ENCODE results near the gene COL2A1. TPM values are rescaled to one million over a fixed set of nuclear protein-coding genes. Genes with fewer than 3 reads are reported as not detected.

COL2A1 gene
- total and polyA plus RNA-seq, 2 experiments from 2014 or later = not detected

DNA sequence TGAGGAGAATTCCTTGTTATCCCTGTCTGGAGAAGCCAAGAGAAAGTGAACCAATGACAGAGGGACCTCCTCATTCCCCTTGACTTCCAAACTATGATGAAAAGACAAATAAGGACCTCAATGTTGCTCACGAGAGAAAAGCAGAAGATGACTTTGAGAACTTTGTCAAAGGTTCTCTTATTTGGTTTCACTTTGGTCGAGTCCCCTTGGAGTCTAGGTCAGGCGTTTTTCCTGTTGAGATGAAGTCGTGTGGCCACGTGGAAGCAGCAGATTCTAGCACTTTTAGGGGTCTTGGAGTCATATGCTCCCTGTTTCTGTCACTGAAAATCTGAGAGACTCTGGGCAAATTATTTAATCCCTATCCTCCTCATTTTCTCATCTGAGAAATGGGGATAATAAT is 33.8 kb upstream of the COL2A1 start:
- no peaks in the 10 kb centered on the region for H4K20me1 ChIP-seq (ENCODE audit: insufficient read depth)
- H3K4me2 ChIP-seq (ENCODE audit: unreplicated experiment) = no peak overlapping the region
- no peak overlapping the region for H2AFZ ChIP-seq
- DNase-seq = no peak
- 69 to 76% methylated on average over 5 of the region's 5 CpGs for WGBS, 2 experiments (ENCODE audit: low coverage in 1 of 2, low lambda C conversion rate in 2 of 2, missing lambda C conversion rate in 2 of 2)
- H3K4me3 ChIP-seq = no peak overlapping the region
- no peaks in the 10 kb centered on the region for H3K4me1 ChIP-seq (ENCODE audit: insufficient read depth)
- no peaks in the 10 kb centered on the region for H3F3A ChIP-seq (ENCODE audit: insufficient read depth)
- no peaks in the 10 kb centered on the region for H3K9me2 ChIP-seq (ENCODE audit: insufficient read depth)
- H3K36me3 ChIP-seq (ENCODE audit: low read depth) = no peaks in the 10 kb centered on the region
- H3K9ac ChIP-seq = no peak overlapping the region
- TF ChIP-seq EZH2 (IDR thresholded peaks at IDR 0.05; ENCODE audit: insufficient read depth, poor library complexity, severe bottlenecking) = no peak
- TF ChIP-seq EZH2phosphoT487 (IDR thresholded peaks at IDR 0.05; ENCODE audit: insufficient read depth, low read depth) = no peak
- no peaks in the 10 kb centered on the region for H3K79me2 ChIP-seq (ENCODE audit: insufficient read depth)
- no peak overlapping the region for H3K27ac ChIP-seq
- H3K9me3 ChIP-seq (ENCODE audit: low read depth) = no peaks in the 10 kb centered on the region
- H3K27me3 ChIP-seq (replicated peaks; ENCODE audit: insufficient read depth) = no peaks in the 10 kb centered on the region
- in situ Hi-C loops (cut with MboI) = no loop called here

DNA sequence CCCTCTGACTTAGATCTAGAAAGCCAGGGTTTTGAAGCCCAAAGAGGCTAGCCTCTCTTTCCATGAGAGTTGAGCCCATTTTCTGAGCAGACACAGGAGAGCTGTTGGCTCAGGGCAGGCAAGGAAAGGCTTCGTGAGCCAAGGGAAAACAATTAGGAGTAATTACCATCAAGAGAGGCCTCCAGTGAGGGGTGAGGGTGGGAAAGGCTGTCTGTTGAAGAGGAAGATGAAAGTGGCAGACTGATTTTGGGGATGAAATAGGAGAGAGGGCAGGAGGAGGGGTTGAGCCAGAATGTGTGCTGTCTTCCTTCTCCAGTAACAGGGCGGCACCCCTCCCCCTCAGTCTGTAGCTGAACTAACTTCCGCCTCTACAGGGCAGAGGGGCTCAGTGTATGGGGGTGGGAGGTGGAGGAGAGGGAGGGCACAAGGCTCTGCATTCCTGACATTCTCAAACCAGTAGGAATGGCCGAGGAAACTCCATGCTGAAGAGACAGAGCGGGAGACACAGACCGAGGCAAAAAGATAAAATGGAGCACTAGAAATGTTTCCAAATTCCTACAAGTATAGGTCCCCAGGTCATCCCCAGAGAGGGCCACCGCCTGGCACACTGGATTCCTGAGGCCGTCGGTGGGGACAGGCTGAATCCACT is 33.1 kb upstream of the COL2A1 start:
- Histone ChIP-seq H4K20me1 (ENCODE audit: insufficient read depth) (no peaks in the 10 kb centered on the region), H3K36me3 (ENCODE audit: low read depth) (no peaks in the 10 kb centered on the region), H3K27ac (no peak overlapping the region), H2AFZ (peak overlapping the region; percentile 67), H3K4me1 (ENCODE audit: insufficient read depth) (no peaks in the 10 kb centered on the region), H3K9ac (no peak overlapping the region), H3K27me3 (replicated peaks; ENCODE audit: insufficient read depth) (no peaks in the 10 kb centered on the region), H3K9me3 (ENCODE audit: low read depth) (no peaks in the 10 kb centered on the region), H3F3A (ENCODE audit: insufficient read depth) (no peaks in the 10 kb centered on the region), H3K4me2 (ENCODE audit: unreplicated experiment) (peak overlapping the region; percentile 35), H3K79me2 (ENCODE audit: insufficient read depth) (no peaks in the 10 kb centered on the region), H3K4me3 (no peak overlapping the region), H3K9me2 (ENCODE audit: insufficient read depth) (no peaks in the 10 kb centered on the region)
- no peak for TF ChIP-seq EZH2 (IDR thresholded peaks at IDR 0.05; ENCODE audit: insufficient read depth, poor library complexity, severe bottlenecking)
- no peak for TF ChIP-seq EZH2phosphoT487 (IDR thresholded peaks at IDR 0.05; ENCODE audit: insufficient read depth, low read depth)
- in situ Hi-C loops (cut with MboI) = no loop called here
- 23 to 27% methylated on average over 7 to 9 of the region's 9 CpGs for WGBS, 2 experiments (ENCODE audit: low coverage in 1 of 2, low lambda C conversion rate in 2 of 2, missing lambda C conversion rate in 2 of 2)
- no peak for DNase-seq

DNA sequence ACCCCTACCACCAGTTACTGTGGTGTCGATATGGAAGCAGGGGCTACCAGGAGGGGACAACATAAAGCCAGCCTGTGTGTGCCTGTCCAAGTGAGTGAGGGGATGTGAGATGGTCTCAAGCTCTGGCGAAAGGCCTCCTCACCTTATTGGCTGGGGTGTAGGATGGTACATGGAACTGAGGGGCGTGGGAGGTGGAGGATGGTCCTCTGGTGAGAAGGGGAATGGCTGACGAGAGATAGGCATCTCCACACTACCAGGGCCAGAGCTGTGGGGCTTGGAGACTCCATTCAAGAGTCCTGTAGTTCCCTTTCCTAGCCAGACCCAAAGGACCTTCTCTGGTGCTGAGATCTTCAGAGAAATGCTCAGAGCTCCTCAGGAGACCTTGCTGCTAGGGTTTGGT is 32.5 kb upstream of the COL2A1 start:
- Histone ChIP-seq H3K9me2 (ENCODE audit: insufficient read depth) (no peaks in the 10 kb centered on the region), H3F3A (ENCODE audit: insufficient read depth) (no peaks in the 10 kb centered on the region), H3K9me3 (ENCODE audit: low read depth) (no peaks in the 10 kb centered on the region), H3K4me3 (no peak overlapping the region), H2AFZ (no peak overlapping the region), H4K20me1 (ENCODE audit: insufficient read depth) (no peaks in the 10 kb centered on the region), H3K36me3 (ENCODE audit: low read depth) (no peaks in the 10 kb centered on the region), H3K79me2 (ENCODE audit: insufficient read depth) (no peaks in the 10 kb centered on the region), H3K27ac (no peak overlapping the region), H3K4me2 (ENCODE audit: unreplicated experiment) (no peak overlapping the region), H3K27me3 (replicated peaks; ENCODE audit: insufficient read depth) (no peaks in the 10 kb centered on the region), H3K9ac (no peak overlapping the region), H3K4me1 (ENCODE audit: insufficient read depth) (no peaks in the 10 kb centered on the region)
- DNase-seq = no peak
- 77 to 82% methylated on average over 4 of the region's 4 CpGs for WGBS, 2 experiments (ENCODE audit: low coverage in 1 of 2, low lambda C conversion rate in 2 of 2, missing lambda C conversion rate in 2 of 2)
- TF ChIP-seq EZH2phosphoT487 (IDR thresholded peaks at IDR 0.05; ENCODE audit: insufficient read depth, low read depth) = no peak
- TF ChIP-seq EZH2 (IDR thresholded peaks at IDR 0.05; ENCODE audit: insufficient read depth, poor library complexity, severe bottlenecking) = no peak
- in situ Hi-C loops (cut with MboI) = no loop called here

DNA sequence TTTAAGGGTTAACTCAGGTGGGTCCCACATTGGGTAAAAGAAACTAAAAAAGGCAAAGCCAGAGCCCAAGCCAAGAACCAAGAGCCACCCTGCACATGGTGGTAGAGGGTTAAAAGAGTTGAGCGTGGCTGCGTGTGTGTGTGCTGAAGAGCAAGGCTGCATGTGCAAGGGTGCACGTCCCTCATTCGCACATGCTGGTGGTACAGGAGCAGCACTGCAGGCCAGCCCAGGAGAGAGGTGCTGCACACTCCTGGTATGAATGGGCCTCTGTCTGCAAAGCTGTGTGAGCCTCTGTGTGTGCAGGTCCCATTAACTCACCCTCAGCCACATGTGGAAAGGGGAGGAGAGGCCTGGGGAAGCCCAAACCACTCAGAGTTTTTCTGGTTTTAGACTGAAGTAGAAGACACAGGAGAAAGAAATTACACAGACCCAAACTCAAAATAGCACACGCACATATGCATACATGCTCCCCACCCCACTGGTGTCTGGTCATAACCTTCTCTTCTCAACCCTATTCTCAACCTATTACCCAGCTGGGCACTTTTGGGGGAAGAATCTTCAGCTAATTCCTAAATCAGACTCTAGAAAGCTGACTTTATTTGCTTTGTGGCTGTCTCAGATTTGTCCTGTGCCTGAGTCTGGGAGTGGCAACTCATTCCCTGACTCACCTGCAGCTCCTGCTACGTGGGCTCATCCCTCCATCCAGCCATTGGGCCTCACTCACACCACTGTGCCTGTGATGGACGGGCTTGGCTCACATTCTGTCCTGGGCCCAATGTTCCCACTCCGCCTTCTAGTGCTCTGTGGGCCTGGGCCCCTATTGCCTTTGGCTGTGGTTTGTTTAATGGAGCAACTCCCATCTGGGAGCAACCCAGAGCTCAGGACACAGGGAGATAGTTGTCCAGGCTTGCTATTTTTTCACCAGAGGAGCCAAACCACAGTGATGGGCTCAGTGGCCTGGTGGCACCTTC is 30.8 kb upstream of the COL2A1 start:
- 61 to 63% methylated on average over 8 of the region's 8 CpGs for WGBS, 2 experiments (ENCODE audit: low coverage in 1 of 2, low lambda C conversion rate in 2 of 2, missing lambda C conversion rate in 2 of 2)
- Histone ChIP-seq H2AFZ (no peak overlapping the region), H3K9ac (no peak overlapping the region), H3K4me1 (ENCODE audit: insufficient read depth) (no peaks in the 10 kb centered on the region), H3K27me3 (replicated peaks; ENCODE audit: insufficient read depth) (no peaks in the 10 kb centered on the region), H3K79me2 (ENCODE audit: insufficient read depth) (no peaks in the 10 kb centered on the region), H3K4me3 (no peak overlapping the region), H3F3A (ENCODE audit: insufficient read depth) (no peaks in the 10 kb centered on the region), H3K4me2 (ENCODE audit: unreplicated experiment) (no peak overlapping the region), H3K9me3 (ENCODE audit: low read depth) (no peaks in the 10 kb centered on the region), H3K9me2 (ENCODE audit: insufficient read depth) (no peaks in the 10 kb centered on the region), H4K20me1 (ENCODE audit: insufficient read depth) (no peaks in the 10 kb centered on the region), H3K36me3 (ENCODE audit: low read depth) (no peaks in the 10 kb centered on the region), H3K27ac (no peak overlapping the region)
- in situ Hi-C loops (cut with MboI) = no loop called here
- TF ChIP-seq EZH2 (IDR thresholded peaks at IDR 0.05; ENCODE audit: insufficient read depth, poor library complexity, severe bottlenecking) = no peak
- TF ChIP-seq EZH2phosphoT487 (IDR thresholded peaks at IDR 0.05; ENCODE audit: insufficient read depth, low read depth) = no peak
- DNase-seq = no peak
